Measurements from ENCODE around the gene CALCOCO1. TPM values are rescaled to one million over a fixed set of nuclear protein-coding genes. Genes with fewer than 3 reads are reported as not detected.

The CALCOCO1 gene
- total RNA-seq = 68.7 and 172 TPM in 2 replicates

GRCh38 chr12:53727310-53728041 is at the start of gene CALCOCO1:
Gene CALCOCO1, minus strand, starts transcription at chr12:53727452. Its CDS starts 2,210 bp downstream, at chr12:53725242.

GRCh38 chr12:53751336-53752191 is 24.3 kb upstream of the CALCOCO1 start, which contains the start of gene CISTR:
Gene CISTR, minus strand, starts transcription at chr12:53751979.

GRCh38 chr12:53675701-53676607 is 51.3 kb downstream of the CALCOCO1 start, which contains the start of gene ATP5MC2:
Gene ATP5MC2, minus strand, starts transcription at chr12:53676083. Its CDS starts 3,469 bp downstream, at chr12:53672614.

Other genes with a start within 250 kb of the CALCOCO1 start
- 38.5 and 50.6 TPM in 2 replicates for gene MAP3K12, start 228.0 kb downstream of the CALCOCO1 start, total RNA-seq
- gene TARBP2, start 226.2 kb downstream of the CALCOCO1 start, total RNA-seq = 53.4 and 65.9 TPM in 2 replicates
- not detected in 2 replicates for gene NPFF, start 220.0 kb downstream of the CALCOCO1 start, total RNA-seq
- 10.3 and 11.9 TPM in 2 replicates for gene ATF7, start 101.1 kb downstream of the CALCOCO1 start, total RNA-seq
- 116 and 189 TPM in 2 replicates for gene ATP5MC2, start 51.4 kb downstream of the CALCOCO1 start, total RNA-seq
- not detected in 2 replicates for gene CISTR, start 24.5 kb upstream of the CALCOCO1 start, total RNA-seq
- under 0.01 TPM in 1 of 2 replicates, not detected in the other for gene HOXC13, start 211.4 kb upstream of the CALCOCO1 start, total RNA-seq
- gene HOXC12, start 227.5 kb upstream of the CALCOCO1 start, total RNA-seq = not detected in 2 replicates
- under 0.01 and 1.1 TPM in 2 replicates for gene HOXC11, start 245.7 kb upstream of the CALCOCO1 start, total RNA-seq
- gene HOTAIR, start 247.5 kb upstream of the CALCOCO1 start, total RNA-seq = 0.43 TPM in 1 of 2 replicates, not detected in the other

Data from placental pericyte (primary cell).